ENCODE data around the gene AKAP13. TPM values are rescaled to one million over a fixed set of nuclear protein-coding genes. Genes with fewer than 3 reads are reported as not detected.
A peak's percentile ranks its signal among the peaks of the same experiment; 100 is the strongest.

The AKAP13 gene
- total and polyA plus RNA-seq, 2 donors (not counting 1 experiment from before 2014, with no cell fraction given): 73.8 to 358 TPM

- Mint-ChIP-seq H3K4me3 (peak overlapping the region; percentile 11), H3K4me1 (peaks cover 78% of the 10 kb centered on the region), H3K27ac (peak overlapping the region; percentile 84), H3K27me3 (no peaks in the 10 kb centered on the region), H3K9me3 (ENCODE audit: insufficient read depth) (no peaks in the 10 kb centered on the region)
- peaks cover 100% of the 10 kb centered on the region for H3K79me2 ChIP-seq (ENCODE audit: control insufficient read depth, insufficient read depth, low read length)
- H3K4me3 ChIP-seq (ENCODE audit: control extremely low read depth in 1 of 5, extremely low read depth in 1 of 5, insufficient read depth in 1 of 5, low read depth in 2 of 5, low read length in 4 of 5): no peak overlapping the region
- intact Hi-C loops (cut with micrococcal nuclease): loop anchor here (1.0 kb wide), 1 partner anchor 8 kb away; no protein-coding TSS in a partner anchor
- peaks cover 59 to 60% of the 10 kb centered on the region in 2 donors for H3K4me1 ChIP-seq (ENCODE audit: control insufficient read depth in 2 of 2, insufficient read depth in 2 of 2, low read length in 2 of 2)
- DNase-seq (no peak), ATAC-seq (ENCODE audit: low read depth) (no peak)
- no peaks in the 10 kb centered on the region for H3K27me3 ChIP-seq (replicated peaks in 1 of 4; ENCODE audit: control extremely low read depth in 1 of 4, control insufficient read depth in 3 of 4, insufficient read depth in 4 of 4, low read length in 3 of 4)
- H3K4me2 ChIP-seq (replicated peaks; ENCODE audit: low read depth, low read length, poor library complexity, severe bottlenecking): peak overlapping the region; percentile 69
- ChIA-PET POLR2A (no interaction called here), CTCF (interaction anchor here (0.9 to 3.7 kb wide), 7 partner anchors 12 to 177 kb away, joined by 3 to 15 read pairs (median 6); no protein-coding TSS in a partner anchor)
- TF ChIP-seq CTCF (IDR thresholded peaks at IDR 0.05) (no peak), EZH2 (IDR thresholded peaks at IDR 0.05; ENCODE audit: borderline replicate concordance, insufficient read depth, low read depth, low read length, poor library complexity, severe bottlenecking) (no peak)
- no peaks in the 10 kb centered on the region for H3K36me3 ChIP-seq (replicated peaks in 1 of 2; ENCODE audit: control extremely low read depth in 1 of 2, control insufficient read depth in 1 of 2, extremely low read depth in 1 of 2, insufficient read depth in 2 of 2, low read length in 1 of 2)
- peak overlapping the region; percentile 4 for H3K9ac ChIP-seq (ENCODE audit: low read length)
- H2AFZ ChIP-seq (ENCODE audit: insufficient read depth, low read depth, low read length, poor library complexity, severe bottlenecking): no peak overlapping the region
- H3K9me3 ChIP-seq (ENCODE audit: control extremely low read depth in 1 of 3, control insufficient read depth in 2 of 3, insufficient read depth in 1 of 3, low read length in 2 of 3): no peaks in the 10 kb centered on the region
- H4K20me1 ChIP-seq (ENCODE audit: control insufficient read depth, insufficient read depth, low read length, poor library complexity, severe bottlenecking): peaks cover 61% of the 10 kb centered on the region
- peak overlapping the region; percentile 5 to 78 for H3K27ac ChIP-seq (ENCODE audit: low read length in 2 of 2)
- 80% methylated on average over 1 of the region's 3 CpGs for WGBS (ENCODE audit: insufficient coverage)
Observed at GRCh38 chr15:85473455-85473854, 93.1 kb downstream of the AKAP13 start.

- 50% methylated on average over 4 of the region's 8 CpGs for WGBS (ENCODE audit: insufficient coverage)
- Histone ChIP-seq H3K9ac (ENCODE audit: low read length) (peak overlapping the region; percentile 46), H3K79me2 (ENCODE audit: control insufficient read depth, insufficient read depth, low read length) (peaks cover 100% of the 10 kb centered on the region), H4K20me1 (ENCODE audit: control insufficient read depth, insufficient read depth, low read length, poor library complexity, severe bottlenecking) (peaks cover 65% of the 10 kb centered on the region), H3K4me2 (replicated peaks; ENCODE audit: low read depth, low read length, poor library complexity, severe bottlenecking) (peak overlapping the region; percentile 69), H3K4me3 (ENCODE audit: control extremely low read depth in 1 of 5, extremely low read depth in 1 of 5, insufficient read depth in 1 of 5, low read depth in 2 of 5, low read length in 4 of 5) (peak overlapping the region in 3 of 5 experiments; percentile 22 to 64 (median 46)), H2AFZ (ENCODE audit: insufficient read depth, low read depth, low read length, poor library complexity, severe bottlenecking) (no peak overlapping the region), H3K9me3 (ENCODE audit: control extremely low read depth in 1 of 3, control insufficient read depth in 2 of 3, insufficient read depth in 1 of 3, low read length in 2 of 3) (no peaks in the 10 kb centered on the region), H3K27ac (ENCODE audit: low read length in 2 of 2) (peak overlapping the region; percentile 51 to 78), H3K27me3 (replicated peaks in 1 of 4; ENCODE audit: control extremely low read depth in 1 of 4, control insufficient read depth in 3 of 4, insufficient read depth in 4 of 4, low read length in 3 of 4) (no peaks in the 10 kb centered on the region), H3K36me3 (replicated peaks in 1 of 2; ENCODE audit: control extremely low read depth in 1 of 2, control insufficient read depth in 1 of 2, extremely low read depth in 1 of 2, insufficient read depth in 2 of 2, low read length in 1 of 2) (no peaks in the 10 kb centered on the region), H3K4me1 (ENCODE audit: control insufficient read depth in 2 of 2, insufficient read depth in 2 of 2, low read length in 2 of 2) (peaks cover 70 to 73% of the 10 kb centered on the region in 2 donors)
- ChIA-PET POLR2A (interaction anchor here (0.6 to 0.8 kb wide), 2 partner anchors 17 to 230 kb away, joined by 3 to 8 read pairs; no protein-coding TSS in a partner anchor), CTCF (interaction anchor here (0.8 to 2.4 kb wide), 13 partner anchors 9 to 178 kb away, joined by 3 to 15 read pairs (median 3); no protein-coding TSS in a partner anchor)
- no peak for TF ChIP-seq EZH2 (IDR thresholded peaks at IDR 0.05; ENCODE audit: borderline replicate concordance, insufficient read depth, low read depth, low read length, poor library complexity, severe bottlenecking)
- TF ChIP-seq CTCF (IDR thresholded peaks at IDR 0.05): no peak
- ATAC-seq (ENCODE audit: low read depth) (peak; percentile 46), DNase-seq (no peak)
- peak overlapping the region; percentile 83 for H3K27ac Mint-ChIP-seq
- H3K4me3 Mint-ChIP-seq: peak overlapping the region; percentile 48
- H3K4me1 Mint-ChIP-seq: peaks cover 84% of the 10 kb centered on the region
- no peaks in the 10 kb centered on the region for H3K9me3 Mint-ChIP-seq (ENCODE audit: insufficient read depth)
- intact Hi-C loops (cut with micrococcal nuclease): loop anchor here (5.0 kb wide), 1 partner anchor 63 kb away; no protein-coding TSS in a partner anchor
- no peaks in the 10 kb centered on the region for H3K27me3 Mint-ChIP-seq
Observed at GRCh38 chr15:85474700-85475316, 94.4 kb downstream of the AKAP13 start.

Data from B cell (primary cell).